HG02973 (cell line): ENCODE results near the gene ARHGAP19.

Source experiments
- ATAC-seq: cut with Tn5 transposase; IDR thresholded peaks from one replicate; pipeline ENCODE4 v1.9.1; 2021; ENCODE audit warnings: moderate library complexity; ENCODE audit not compliant: unreplicated experiment

ARHGAP19 gene

GRCh38 chr10:97229322-97230015 is 63.0 kb downstream of the ARHGAP19 start:
- no peak for ATAC-seq

- ATAC-seq: no peak
Measured at GRCh38 chr10:97228775-97229157, 63.7 kb downstream of the ARHGAP19 start.

- ATAC-seq: no peak
Measured at GRCh38 chr10:97228130-97228774, 64.2 kb downstream of the ARHGAP19 start.

- ATAC-seq: no peak
Measured at GRCh38 chr10:97226398-97226797, 66.0 kb downstream of the ARHGAP19 start.

- ATAC-seq: no peak
Measured at GRCh38 chr10:97224483-97225435, 67.7 kb downstream of the ARHGAP19 start.

GRCh38 chr10:97222326-97222961 is 70.0 kb downstream of the ARHGAP19 start:
- no peak for ATAC-seq

- ATAC-seq: no peak
Measured at GRCh38 chr10:97220355-97220754, 72.1 kb downstream of the ARHGAP19 start.

- ATAC-seq: no peak
Measured at GRCh38 chr10:97217299-97217698, 75.1 kb downstream of the ARHGAP19 start.

GRCh38 chr10:97215619-97216260 is 76.7 kb downstream of the ARHGAP19 start:
- ATAC-seq: no peak

- ATAC-seq: no peak
Measured at GRCh38 chr10:97213431-97213830, 79.0 kb downstream of the ARHGAP19 start.

GRCh38 chr10:97211229-97211628 is 81.2 kb downstream of the ARHGAP19 start:
- ATAC-seq: no peak

- ATAC-seq: no peak
Measured at GRCh38 chr10:97210543-97210960, 81.9 kb downstream of the ARHGAP19 start.

GRCh38 chr10:97207756-97208346 is 84.6 kb downstream of the ARHGAP19 start:
- no peak for ATAC-seq

- no peak for ATAC-seq
Measured at GRCh38 chr10:97207131-97207530, 85.3 kb downstream of the ARHGAP19 start.

- ATAC-seq: no peak
Measured at GRCh38 chr10:97204826-97205679, 87.4 kb downstream of the ARHGAP19 start.

GRCh38 chr10:97203220-97203619 is 89.2 kb downstream of the ARHGAP19 start:
- ATAC-seq: no peak

- no peak for ATAC-seq
Measured at GRCh38 chr10:97200616-97201015, 91.8 kb downstream of the ARHGAP19 start.

GRCh38 chr10:97199152-97199551 is 93.3 kb downstream of the ARHGAP19 start:
- no peak for ATAC-seq

- ATAC-seq: no peak
Measured at GRCh38 chr10:97197030-97197500, 95.4 kb downstream of the ARHGAP19 start.
